Measurements from ENCODE around the gene GPR137B.

DNA sequence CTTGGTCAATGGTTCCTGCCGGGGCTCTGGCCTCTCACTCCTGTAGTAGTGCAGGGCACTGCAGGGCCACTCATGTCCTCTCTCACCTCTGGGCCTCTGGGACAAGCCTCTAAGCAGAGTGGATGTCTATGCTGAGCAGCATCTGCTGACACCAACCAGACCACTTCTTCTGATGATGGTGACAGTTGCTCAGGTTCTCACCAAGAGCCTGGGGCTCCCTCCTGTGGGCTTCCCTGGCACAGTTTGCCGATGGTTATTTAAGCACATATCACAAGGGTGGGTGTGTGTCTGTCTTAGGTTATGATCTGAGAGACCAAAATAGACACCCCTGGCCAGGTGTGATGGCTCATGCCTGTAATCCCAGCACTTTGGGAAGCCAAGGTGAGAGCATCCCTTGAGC, 17.4 kb upstream of the GPR137B start:
- TF ChIP-seq CTCF (IDR thresholded peaks at IDR 0.05; ENCODE audit: poor library complexity): no peak
- no peak for TF ChIP-seq EZH2phosphoT487 (IDR thresholded peaks at IDR 0.05; ENCODE audit: low read depth, severe bottlenecking, unreplicated experiment)

Data from hepatocyte (in vitro differentiated cells).